Sigmoid colon (tissue), 7 donors: Measurements from ENCODE around the gene NRP1. TPM values are rescaled to one million over a fixed set of nuclear protein-coding genes. Genes with fewer than 3 reads are reported as not detected.
"Not testable (repeated sequence)": the region's sequence is repeated elsewhere in the genome, so short reads cannot be mapped to it uniquely, and the experiment has no call there.

ENCODE experiments used
- DNase-seq: peaks from one replicate; pipeline ENCODE4 v3.0.0-alpha.2; 2019
- H3K27ac ChIP-seq, 4 donors: fragments of 200-600 bp; sonication (generic); one replicate each; pipeline ENCODE4 v1.5.1; 2016 to 2019; ENCODE audit warnings: mild to moderate bottlenecking in 1 of 4
- H3K27me3 ChIP-seq, 3 donors: fragments of 200-600 bp; sonication (generic); one replicate each; pipeline ENCODE4 v1.5.1; 2019; ENCODE audit warnings: mild to moderate bottlenecking in 1 of 3
- H3K36me3 ChIP-seq, 4 donors: fragments of 200-600 bp; sonication (generic); one replicate each; pipeline ENCODE4 v1.5.1; 2016 to 2019
- H3K4me1 ChIP-seq, 4 donors: fragments of 200-600 bp; sonication (generic); one replicate each; pipeline ENCODE4 v1.5.1; 2017 to 2019
- H3K4me3 ChIP-seq, 4 donors: fragments of 200-600 bp; sonication (generic); one replicate each; pipeline ENCODE4 v1.5.1; 2017 to 2019; ENCODE audit warnings: mild to moderate bottlenecking in 2 of 4, moderate library complexity in 1 of 4
- H3K9me3 ChIP-seq, 4 donors: fragments of 200-600 bp in 3 of 4; sonication (generic) in 3 of 4; one replicate each; pipeline versions ENCODE4 v1.5.1 to v1.6.1; 2013 to 2019
- EP300 ChIP-seq, 4 donors: sonication (generic); formaldehyde crosslinking; IDR thresholded peaks; one replicate each; pipeline ENCODE4 v1.6.1; 2017; ENCODE audit warnings: antibody characterized with exemption in 4 of 4
- POLR2A ChIP-seq, 2 donors: fragments of 450-650 bp; IDR thresholded peaks; one replicate each; pipeline ENCODE4 v1.6.1; 2016; ENCODE audit warnings: antibody characterized with exemption in 2 of 2, mild to moderate bottlenecking in 2 of 2, moderate library complexity in 2 of 2
- POLR2AphosphoS5 ChIP-seq, 4 donors: sonication (generic); formaldehyde crosslinking; IDR thresholded peaks; one replicate each; pipeline ENCODE4 v1.6.1; 2017; ENCODE audit warnings: antibody characterized with exemption in 4 of 4
- WGBS, 2 donors: extraction: QIAGEN DNeasy Blood & Tissue Kit; methylation state at CpG; one replicate each; pipeline ENCODE4 v1.1.7; 2013; 5-methylcytosine and 5-hydroxymethylcytosine counted together
- intact Hi-C: fragments of 100-400 bp; cut with DNase I; formaldehyde crosslinking; loops from one replicate; pipeline ENCODE4 v1.15.1; 2023
- polyA plus RNA-seq, 3 donors: library from polyadenylated mRNA; stranded (reverse); fragments of 200-250 nt; gene quantifications; one replicate each; pipeline ENCODE4 v1.2.3, GENCODE V29; 2013
- total RNA-seq, 4 donors: library from RNA; depleted of rRNA; stranded (reverse); fragments of >200 nt; gene quantifications; one replicate each; pipeline ENCODE4 v1.1.0, GENCODE V29; 2016
- TF ChIP-seq, protein P1 (sequence below), 4 experiments: fragments of 450-650 bp in 3 of 4; fragments of 200-600 bp in 1 of 4; IDR thresholded peaks; one replicate each; pipeline ENCODE4 v1.5.1; 2016 to 2019; ENCODE audit warnings: antibody characterized with exemption in 4 of 4, mild to moderate bottlenecking in 3 of 4, moderate library complexity in 2 of 4
- donor health status: healthy with polysubstance abuse.
- donor health status: Bipolar disorder and iron deficiency.
- donor health status: healthy.

The NRP1 gene
- total RNA-seq (10 to 100 TPM; 44.1 to 52.4 (median 46.9) TPM), polyA plus RNA-seq (10 to 100 TPM in 2 of 3 donors, 1 to 10 TPM in 1; 3.6 to 24.0 (median 18.3) TPM)

GRCh38 chr10:33334153-33334804, at the start of gene NRP1:
NRP1 (minus strand) TSS chr10:33334667; CDS start chr10:33334382, 285 bp downstream.
- intact Hi-C loops, result loop anchor here (1.0 to 10.0 kb wide), 5 partner anchors 62 to 1303 kb away; no protein-coding TSS in a partner anchor
- Histone ChIP-seq H3K27me3 (no peaks in the 10 kb centered on the region), H3K9me3 (no peaks in the 10 kb centered on the region), H3K36me3 (peaks cover 0 to 6% (median 0%) of the 10 kb centered on the region in 4 donors), H3K4me1 (peaks cover 0 to 60% (median 36%) of the 10 kb centered on the region in 4 donors), H3K4me3 (peak within 1 kb of the TSS; percentile 51 to 80 (median 64)), H3K27ac (peak within 1 kb of the TSS; percentile 74 to 91 (median 88))
- DNase-seq, result peak; percentile 67
- 0% methylated on average over 43 to 44 of the region's 44 CpGs for WGBS, 2 donors
- TF ChIP-seq, protein P1, sequence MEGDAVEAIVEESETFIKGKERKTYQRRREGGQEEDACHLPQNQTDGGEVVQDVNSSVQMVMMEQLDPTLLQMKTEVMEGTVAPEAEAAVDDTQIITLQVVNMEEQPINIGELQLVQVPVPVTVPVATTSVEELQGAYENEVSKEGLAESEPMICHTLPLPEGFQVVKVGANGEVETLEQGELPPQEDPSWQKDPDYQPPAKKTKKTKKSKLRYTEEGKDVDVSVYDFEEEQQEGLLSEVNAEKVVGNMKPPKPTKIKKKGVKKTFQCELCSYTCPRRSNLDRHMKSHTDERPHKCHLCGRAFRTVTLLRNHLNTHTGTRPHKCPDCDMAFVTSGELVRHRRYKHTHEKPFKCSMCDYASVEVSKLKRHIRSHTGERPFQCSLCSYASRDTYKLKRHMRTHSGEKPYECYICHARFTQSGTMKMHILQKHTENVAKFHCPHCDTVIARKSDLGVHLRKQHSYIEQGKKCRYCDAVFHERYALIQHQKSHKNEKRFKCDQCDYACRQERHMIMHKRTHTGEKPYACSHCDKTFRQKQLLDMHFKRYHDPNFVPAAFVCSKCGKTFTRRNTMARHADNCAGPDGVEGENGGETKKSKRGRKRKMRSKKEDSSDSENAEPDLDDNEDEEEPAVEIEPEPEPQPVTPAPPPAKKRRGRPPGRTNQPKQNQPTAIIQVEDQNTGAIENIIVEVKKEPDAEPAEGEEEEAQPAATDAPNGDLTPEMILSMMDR (IDR thresholded peaks at IDR 0.05), result no peak
- TF ChIP-seq POLR2A (IDR thresholded peaks at IDR 0.05), result no peak
- no peak for TF ChIP-seq EP300 (IDR thresholded peaks at IDR 0.05)
- TF ChIP-seq POLR2AphosphoS5 (IDR thresholded peaks at IDR 0.05), result peak in 2 of 4 donors; percentile 11 to 23

DNA sequence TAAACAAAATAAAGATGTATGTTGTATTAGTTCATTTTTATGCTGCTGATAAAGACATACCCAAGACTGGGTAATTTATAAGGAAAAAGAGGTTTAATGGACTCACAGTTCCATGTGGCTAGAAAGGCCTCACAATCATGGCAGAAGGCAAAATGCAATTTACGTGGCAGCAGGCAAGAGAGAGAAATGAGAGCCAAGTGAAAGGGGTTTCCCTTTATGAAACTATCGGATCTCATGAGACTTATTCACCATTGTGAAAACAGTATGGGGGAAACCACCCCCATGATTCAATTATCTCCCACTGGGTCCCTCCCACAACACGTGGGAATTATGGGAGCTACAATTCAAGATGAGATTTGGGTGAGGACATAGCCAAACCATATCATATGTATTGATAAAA, 49.7 kb upstream of the NRP1 start:
- H3K27me3 ChIP-seq, H3K36me3 ChIP-seq, intact Hi-C loops, H3K9me3 ChIP-seq, DNase-seq, H3K4me3 ChIP-seq, H3K27ac ChIP-seq, H3K4me1 ChIP-seq: not testable (repeated sequence)
- 84 to 87% methylated on average over 3 of the region's 3 CpGs for WGBS, 2 donors

DNA sequence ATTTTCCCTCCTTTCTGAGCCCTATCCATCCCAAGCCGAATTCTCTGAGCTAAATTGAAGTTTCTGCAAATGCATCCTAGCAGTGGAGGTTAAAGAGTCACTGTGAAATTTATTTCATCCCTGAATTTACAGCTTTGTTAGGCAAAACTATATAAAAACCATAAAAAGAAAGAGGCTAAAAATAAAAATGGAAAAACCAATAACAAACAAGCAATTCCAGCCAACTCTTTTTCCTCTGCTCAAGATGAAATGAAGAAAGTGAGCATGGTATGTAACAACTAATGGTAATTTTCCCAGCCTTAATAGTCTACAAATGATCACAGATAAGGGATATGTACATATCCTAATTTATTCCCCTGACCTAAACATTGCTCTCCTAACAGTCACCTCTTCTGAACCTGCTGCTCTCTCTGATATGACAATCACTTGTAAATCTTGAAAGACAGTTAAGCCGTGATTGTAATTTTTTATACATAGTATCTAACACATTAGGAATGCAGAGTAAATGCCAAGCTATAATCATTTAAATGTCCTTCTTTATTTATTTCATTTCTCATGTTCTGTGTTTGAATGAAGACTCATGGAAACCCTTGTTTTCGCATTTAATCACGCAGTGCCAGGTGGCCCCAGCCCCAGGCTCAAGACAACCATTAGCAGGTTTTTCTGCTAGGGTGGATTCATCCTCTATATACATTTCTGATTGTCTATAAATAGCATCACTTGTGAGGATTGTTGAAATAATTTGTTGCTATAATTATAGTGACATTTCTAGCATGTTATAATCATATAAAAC, 48.6 kb upstream of the NRP1 start:
- H3K27me3 ChIP-seq, result no peaks in the 10 kb centered on the region
- no peak for TF ChIP-seq POLR2A (IDR thresholded peaks at IDR 0.05)
- TF ChIP-seq POLR2AphosphoS5 (IDR thresholded peaks at IDR 0.05), result no peak
- no peak for TF ChIP-seq EP300 (IDR thresholded peaks at IDR 0.05)
- TF ChIP-seq, protein P1 (IDR thresholded peaks at IDR 0.05), result no peak
- no peak overlapping the region for H3K27ac ChIP-seq
- intact Hi-C loops, result no loop called here
- no peak overlapping the region for H3K4me3 ChIP-seq
- DNase-seq, result no peak
- no peaks in the 10 kb centered on the region for H3K36me3 ChIP-seq
- peaks cover 0 to 7% (median 2%) of the 10 kb centered on the region in 4 donors for H3K4me1 ChIP-seq
- H3K9me3 ChIP-seq, result no peaks in the 10 kb centered on the region
- WGBS, 2 donors, result 79 to 81% methylated on average over 4 of the region's 4 CpGs

- 24 to 56% methylated on average over 2 of the region's 2 CpGs for WGBS, 2 donors
- no peak for DNase-seq
- TF ChIP-seq EP300 (IDR thresholded peaks at IDR 0.05) (no peak), POLR2A (IDR thresholded peaks at IDR 0.05) (no peak), POLR2AphosphoS5 (IDR thresholded peaks at IDR 0.05) (no peak)
- TF ChIP-seq, protein P1 (IDR thresholded peaks at IDR 0.05), result no peak
- Histone ChIP-seq H3K27me3 (no peaks in the 10 kb centered on the region), H3K4me1 (peaks cover 0 to 7% (median 2%) of the 10 kb centered on the region in 4 donors), H3K9me3 (no peaks in the 10 kb centered on the region), H3K36me3 (no peaks in the 10 kb centered on the region), H3K27ac (no peak overlapping the region), H3K4me3 (no peak overlapping the region)
- intact Hi-C loops, result no loop called here
Measured at GRCh38 chr10:33382216-33382600, 47.7 kb upstream of the NRP1 start.
